ENCODE results near the gene STAC3. TPM values are rescaled to one million over a fixed set of nuclear protein-coding genes. Genes with fewer than 3 reads are reported as not detected.

Gene STAC3
- total and polyA plus RNA-seq, 9 of the 15 experiments (the other 6 are each of a cell fraction or from before 2014, with no cell fraction given), result 0.45 to 6.4 (median 3.3) TPM

- no peak for TF ChIP-seq ZNF395 (CRISPR knock-in tag; IDR thresholded peaks at IDR 0.05)
These were observed 25.9 kb downstream of the STAC3 start (continued) for GRCh38 chr12:57224973-57225679.

GRCh38 chr12:57224278-57224972 lies 26.6 kb downstream of the STAC3 start:
- H3K4me1 ChIP-seq (replicated peaks in 1 of 2; ENCODE audit: control insufficient read depth in 2 of 2, insufficient read depth in 2 of 2, low read length in 2 of 2), result peaks cover 31 to 56% of the 10 kb centered on the region in 2 experiments
- ATAC-seq, result no peak
- no peak overlapping the region for H2AFZ ChIP-seq (ENCODE audit: low read depth, low read length)
- ChIA-PET POLR2A (interaction anchor here (0.6 to 1.0 kb wide), 3 partner anchors 9 to 408 kb away, joined by 3 to 4 read pairs (median 3); partner anchors contain the start of gene B4GALNT1), CTCF (ENCODE audit: low intra/inter-chr PET ratio) (no interaction called here)
- no peaks in the 10 kb centered on the region for H3K36me3 ChIP-seq (ENCODE audit: control insufficient read depth, insufficient read depth, low read length)
- peaks cover 14 to 23% of the 10 kb centered on the region in 2 experiments; a peak in 4 of 5 replicates for H3K27me3 ChIP-seq (ENCODE audit: control insufficient read depth in 2 of 2, insufficient read depth in 2 of 2, low read length in 2 of 2)
- H3K4me3 ChIP-seq, result no peak overlapping the region
- FAIRE-seq, result no peak
- H3K4me2 ChIP-seq (ENCODE audit: insufficient read depth, low read length), result no peak overlapping the region
- peaks cover 3% of the 10 kb centered on the region; the same call in 2 of the 3 replicates for H3K79me2 ChIP-seq (ENCODE audit: control insufficient read depth, insufficient read depth, low read length)
- intact Hi-C loops (cut with micrococcal nuclease), result no loop called here
- 79% methylated on average over 27 of the region's 30 CpGs for WGBS (ENCODE audit: insufficient coverage, low coverage, missing lambda C conversion rate)
- no peak for DNase-seq (ENCODE audit: extremely low read depth in 1 of 4, low spot score in 3 of 4)
- TF ChIP-seq SMARCB1 (IDR thresholded peaks at IDR 0.05; ENCODE audit: insufficient read length, low read depth) (no peak), ZNF586 (CRISPR knock-in tag; conservative IDR thresholded peaks at IDR 0.05) (no peak), NEUROD1 (IDR thresholded peaks at IDR 0.05; ENCODE audit: borderline replicate concordance, low read depth, low read length, partially characterized antibody) (no peak), TRIM25 (IDR thresholded peaks at IDR 0.05; ENCODE audit: borderline replicate concordance) (no peak), HMG20A (CRISPR knock-in tag; conservative IDR thresholded peaks at IDR 0.05) (no peak), LARP7 (IDR thresholded peaks at IDR 0.05) (no peak), E2F3 (CRISPR knock-in tag; IDR thresholded peaks at IDR 0.05) (no peak), GABPA (tag; conservative IDR thresholded peaks at IDR 0.05; ENCODE audit: low read depth) (no peak), TFAM (CRISPR knock-in tag; conservative IDR thresholded peaks at IDR 0.05) (no peak), ZBTB5 (IDR thresholded peaks at IDR 0.05) (no peak)
- in situ Hi-C loops (cut with MboI), result no loop called here
- no peak overlapping the region for H3K9ac ChIP-seq (ENCODE audit: insufficient read depth in 1 of 2, low read depth in 2 of 2, low read length in 2 of 2)
- H4K20me1 ChIP-seq (replicated peaks; ENCODE audit: control insufficient read depth, insufficient read depth, low read length), result no peaks in the 10 kb centered on the region; the same call in 1 of the 2 replicates
- H3K9me1 ChIP-seq (ENCODE audit: control insufficient read depth, insufficient read depth, low read length), result no peaks in the 10 kb centered on the region
- H3K9me3 ChIP-seq (replicated peaks; ENCODE audit: control insufficient read depth, insufficient read depth, low read depth, low read length), result no peaks in the 10 kb centered on the region
- BruUV-seq (replicated peaks), result no TSS peak
- H3K27ac ChIP-seq (ENCODE audit: extremely low read depth, low read depth, low read length), result no peak overlapping the region
